Left ventricle myocardium inferior (tissue), 1 donor: ENCODE results near the gene ANTXR2. TPM values are rescaled to one million over a fixed set of nuclear protein-coding genes. Genes with fewer than 3 reads are reported as not detected.
A peak's percentile ranks its signal among the peaks of the same experiment; 100 is the strongest.

Experiments
- DNase-seq: peaks from one replicate; pipeline ENCODE4 v3.0.0-alpha.2; 2020
- H3K27ac ChIP-seq: fragments of 200-600 bp; replicated peaks from 2 replicates; pipeline ENCODE4 v1.8.0; 2021
- H3K27me3 ChIP-seq: fragments of 200-600 bp; 2 replicates; pipeline ENCODE4 v1.8.0; 2021; ENCODE audit warnings: low read depth
- H3K36me3 ChIP-seq: fragments of 200-600 bp; 2 replicates; pipeline ENCODE4 v1.8.0; 2021
- H3K4me1 ChIP-seq: fragments of 200-600 bp; 2 replicates; pipeline ENCODE4 v1.8.0; 2021
- H3K4me3 ChIP-seq: fragments of 200-600 bp; 2 replicates; pipeline ENCODE4 v1.8.0; 2021; ENCODE audit warnings: mild to moderate bottlenecking, moderate library complexity
- H3K9me3 ChIP-seq: fragments of 200-600 bp; replicated peaks from 2 replicates; pipeline ENCODE4 v1.8.0; 2021
- intact Hi-C: fragments of 100-400 bp; cut with micrococcal nuclease; formaldehyde crosslinking; loops from one replicate; pipeline ENCODE4 v1.11.0; 2022
- total RNA-seq: library from RNA; stranded (reverse); fragmentation: NEBNext Ultra II Directional; extraction: Animal tissue kit (Norgen Biotek cat#: 25700); gene quantifications from one replicate; pipeline ENCODE4 v1.2.1, GENCODE V29; 2021
- TF ChIP-seq, protein P1 (sequence below): fragments of 200-600 bp; IDR thresholded peaks from 2 replicates; pipeline ENCODE4 v1.8.0; 2021; ENCODE audit warnings: antibody characterized with exemption, mild to moderate bottlenecking, borderline replicate concordance
- donor health status: DM: no; HTN: yes; CAD: no; lungs with severe emphysema.

Gene ANTXR2
- total RNA-seq, 1 donor from 2014 or later: 42.4 TPM

- no peaks in the 10 kb centered on the region for H3K36me3 ChIP-seq
These were observed 3.7 kb upstream of the ANTXR2 start for GRCh38 chr4:80076681-80077080.

DNA sequence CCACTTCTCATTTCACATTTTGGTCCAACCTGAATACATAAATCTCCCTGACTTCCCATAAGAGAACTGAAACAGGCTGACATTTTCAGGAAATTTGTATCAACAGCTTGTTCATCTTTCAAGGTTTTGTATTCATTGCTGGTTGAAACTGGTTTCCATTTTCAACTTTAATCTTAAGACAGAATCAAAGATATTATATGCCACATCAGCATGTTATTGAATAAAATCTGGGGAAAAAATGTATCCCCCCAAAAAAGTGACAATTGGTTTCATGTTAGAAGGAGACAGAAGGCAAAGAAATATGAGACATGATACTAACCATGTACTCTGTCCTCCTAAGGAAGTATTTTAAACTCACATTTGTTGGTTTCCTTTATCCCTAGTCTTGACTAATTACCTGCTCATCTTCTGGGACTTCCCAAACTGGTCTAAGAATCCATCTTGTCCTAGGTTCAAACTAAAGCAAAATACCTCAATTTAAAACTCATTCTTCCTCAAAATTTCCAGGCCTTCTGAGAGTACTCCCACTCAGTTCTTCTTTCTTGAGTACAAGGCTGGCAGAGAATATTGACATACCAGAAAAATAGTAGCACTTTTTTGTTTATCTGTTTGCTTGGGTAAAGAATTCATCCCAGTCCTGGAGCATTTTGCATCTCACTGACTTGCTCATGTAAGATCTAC, 3.1 kb upstream of the ANTXR2 start:
- intact Hi-C loops: no loop called here
- no peak overlapping the region for H3K4me3 ChIP-seq
- no peaks in the 10 kb centered on the region for H3K27me3 ChIP-seq
- H3K4me1 ChIP-seq: peaks cover 40% of the 10 kb centered on the region
- no peaks in the 10 kb centered on the region for H3K36me3 ChIP-seq
- H3K27ac ChIP-seq: no peak overlapping the region
- no peak for DNase-seq
- H3K9me3 ChIP-seq: no peaks in the 10 kb centered on the region
- TF ChIP-seq, protein P1, sequence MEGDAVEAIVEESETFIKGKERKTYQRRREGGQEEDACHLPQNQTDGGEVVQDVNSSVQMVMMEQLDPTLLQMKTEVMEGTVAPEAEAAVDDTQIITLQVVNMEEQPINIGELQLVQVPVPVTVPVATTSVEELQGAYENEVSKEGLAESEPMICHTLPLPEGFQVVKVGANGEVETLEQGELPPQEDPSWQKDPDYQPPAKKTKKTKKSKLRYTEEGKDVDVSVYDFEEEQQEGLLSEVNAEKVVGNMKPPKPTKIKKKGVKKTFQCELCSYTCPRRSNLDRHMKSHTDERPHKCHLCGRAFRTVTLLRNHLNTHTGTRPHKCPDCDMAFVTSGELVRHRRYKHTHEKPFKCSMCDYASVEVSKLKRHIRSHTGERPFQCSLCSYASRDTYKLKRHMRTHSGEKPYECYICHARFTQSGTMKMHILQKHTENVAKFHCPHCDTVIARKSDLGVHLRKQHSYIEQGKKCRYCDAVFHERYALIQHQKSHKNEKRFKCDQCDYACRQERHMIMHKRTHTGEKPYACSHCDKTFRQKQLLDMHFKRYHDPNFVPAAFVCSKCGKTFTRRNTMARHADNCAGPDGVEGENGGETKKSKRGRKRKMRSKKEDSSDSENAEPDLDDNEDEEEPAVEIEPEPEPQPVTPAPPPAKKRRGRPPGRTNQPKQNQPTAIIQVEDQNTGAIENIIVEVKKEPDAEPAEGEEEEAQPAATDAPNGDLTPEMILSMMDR: no peak

More at GRCh38 chr4:80076681-80077080, 3.7 kb upstream of the ANTXR2 start:
- no peak for DNase-seq
- Histone ChIP-seq H3K4me3 (no peak overlapping the region), H3K27ac (no peak overlapping the region), H3K4me1 (peaks cover 34% of the 10 kb centered on the region), H3K9me3 (no peaks in the 10 kb centered on the region), H3K27me3 (no peaks in the 10 kb centered on the region)
- intact Hi-C loops: no loop called here
- TF ChIP-seq, protein P1: no peak

GRCh38 chr4:80074651-80075050, 1.6 kb upstream of the ANTXR2 start:
- H3K27ac ChIP-seq: peak overlapping the region; percentile 97
- intact Hi-C loops: no loop called here

GRCh38 chr4:80074069-80074468, 1.0 kb upstream of the ANTXR2 start:
- peaks cover 60% of the 10 kb centered on the region for H3K4me1 ChIP-seq
- TF ChIP-seq, protein P1: no peak
- intact Hi-C loops: no loop called here
- H3K9me3 ChIP-seq: no peaks in the 10 kb centered on the region
- no peak for DNase-seq
- H3K4me3 ChIP-seq: no peak overlapping the region
- H3K27ac ChIP-seq: peak overlapping the region; percentile 97
- H3K36me3 ChIP-seq: peaks cover 2% of the 10 kb centered on the region
- no peaks in the 10 kb centered on the region for H3K27me3 ChIP-seq

More at GRCh38 chr4:80074651-80075050, 1.6 kb upstream of the ANTXR2 start:
- Histone ChIP-seq H3K4me1 (peaks cover 54% of the 10 kb centered on the region), H3K4me3 (no peak overlapping the region), H3K9me3 (no peaks in the 10 kb centered on the region), H3K36me3 (no peaks in the 10 kb centered on the region), H3K27me3 (no peaks in the 10 kb centered on the region)
- TF ChIP-seq, protein P1: no peak
- DNase-seq: no peak

GRCh38 chr4:80073473-80074008, 512 bp upstream of the ANTXR2 start:
- no peak for DNase-seq
- Histone ChIP-seq H3K36me3 (peaks cover 7% of the 10 kb centered on the region), H3K27me3 (no peaks in the 10 kb centered on the region), H3K9me3 (no peaks in the 10 kb centered on the region), H3K27ac (peak overlapping the region; percentile 97), H3K4me3 (peak overlapping the region; percentile 87), H3K4me1 (peaks cover 63% of the 10 kb centered on the region)
- TF ChIP-seq, protein P1: no peak
- intact Hi-C loops: no loop called here
